Prostate gland (tissue), 2 donors: ENCODE results near the gene TFAP2E. TPM values are rescaled to one million over a fixed set of nuclear protein-coding genes. Genes with fewer than 3 reads are reported as not detected.
A peak's percentile ranks its signal among the peaks of the same experiment; 100 is the strongest.
"Not testable (repeated sequence)": the region's sequence is repeated elsewhere in the genome, so short reads cannot be mapped to it uniquely, and the experiment has no call there.

Experiments used
- DNase-seq: peaks from one replicate; pipeline ENCODE4 v3.0.0-alpha.2; 2019; ENCODE audit warnings: low spot score
- H3K27ac ChIP-seq, 2 donors: fragments of 200-600 bp; sonication (generic); 2 replicates each; pipeline ENCODE4 v1.5.1; 2017 to 2019
- H3K27me3 ChIP-seq: fragments of 200-600 bp; sonication (generic); replicated peaks from 2 replicates; pipeline ENCODE4 v1.5.1; 2019; ENCODE audit not compliant: insufficient read depth
- H3K36me3 ChIP-seq, 2 donors: fragments of 200-600 bp; sonication (generic); 1 replicate in 1 of 2; 2 replicates in 1 of 2; pipeline versions ENCODE4 v1.5.1 to v1.8.1; 2017 to 2019
- H3K4me1 ChIP-seq: fragments of 200-600 bp; sonication (generic); replicated peaks from 2 replicates; pipeline ENCODE4 v1.5.1; 2019
- H3K4me3 ChIP-seq, 2 donors: fragments of 200-600 bp; sonication (generic); 2 replicates each; pipeline ENCODE4 v1.5.1; 2017 to 2019
- H3K9me3 ChIP-seq: fragments of 200-600 bp; sonication (generic); 2 replicates; pipeline ENCODE4 v1.5.1; 2017
- POLR2A ChIP-seq: fragments of 450-650 bp; IDR thresholded peaks from one replicate; pipeline ENCODE4 v1.6.1; 2016; ENCODE audit warnings: antibody characterized with exemption, mild to moderate bottlenecking
- POLR2AphosphoS5 ChIP-seq: sonication (generic); formaldehyde crosslinking; IDR thresholded peaks from one replicate; pipeline ENCODE4 v1.6.1; 2017; ENCODE audit warnings: antibody characterized with exemption
- WGBS: methylation state at CpG from one replicate; pipeline ENCODE4 v1.1.5; 2018; 5-methylcytosine and 5-hydroxymethylcytosine counted together
- intact Hi-C: fragments of 100-400 bp; cut with DNase I; formaldehyde crosslinking; loops from one replicate; pipeline ENCODE4 v1.14.2; 2022
- total RNA-seq, 2 donors: library from RNA; depleted of rRNA; stranded (reverse); fragments of >200 nt; gene quantifications; one replicate each; pipeline ENCODE4 v1.1.0, GENCODE V29; 2016
- TF ChIP-seq, protein P1 (sequence below), 4 experiments: fragments of 200-600 bp in 2 of 4; fragments of 450-650 bp in 2 of 4; sonication (generic) in 2 of 4; IDR thresholded peaks; 1 replicate in 3 of 4; 2 replicates in 1 of 4; pipeline ENCODE4 v1.5.1; 2016 to 2019; ENCODE audit warnings: antibody characterized with exemption in 4 of 4, mild to moderate bottlenecking in 2 of 4, moderate library complexity in 2 of 4

The TFAP2E gene
- total RNA-seq, 2 donors from 2014 or later: 2.0 to 2.2 TPM

DNA sequence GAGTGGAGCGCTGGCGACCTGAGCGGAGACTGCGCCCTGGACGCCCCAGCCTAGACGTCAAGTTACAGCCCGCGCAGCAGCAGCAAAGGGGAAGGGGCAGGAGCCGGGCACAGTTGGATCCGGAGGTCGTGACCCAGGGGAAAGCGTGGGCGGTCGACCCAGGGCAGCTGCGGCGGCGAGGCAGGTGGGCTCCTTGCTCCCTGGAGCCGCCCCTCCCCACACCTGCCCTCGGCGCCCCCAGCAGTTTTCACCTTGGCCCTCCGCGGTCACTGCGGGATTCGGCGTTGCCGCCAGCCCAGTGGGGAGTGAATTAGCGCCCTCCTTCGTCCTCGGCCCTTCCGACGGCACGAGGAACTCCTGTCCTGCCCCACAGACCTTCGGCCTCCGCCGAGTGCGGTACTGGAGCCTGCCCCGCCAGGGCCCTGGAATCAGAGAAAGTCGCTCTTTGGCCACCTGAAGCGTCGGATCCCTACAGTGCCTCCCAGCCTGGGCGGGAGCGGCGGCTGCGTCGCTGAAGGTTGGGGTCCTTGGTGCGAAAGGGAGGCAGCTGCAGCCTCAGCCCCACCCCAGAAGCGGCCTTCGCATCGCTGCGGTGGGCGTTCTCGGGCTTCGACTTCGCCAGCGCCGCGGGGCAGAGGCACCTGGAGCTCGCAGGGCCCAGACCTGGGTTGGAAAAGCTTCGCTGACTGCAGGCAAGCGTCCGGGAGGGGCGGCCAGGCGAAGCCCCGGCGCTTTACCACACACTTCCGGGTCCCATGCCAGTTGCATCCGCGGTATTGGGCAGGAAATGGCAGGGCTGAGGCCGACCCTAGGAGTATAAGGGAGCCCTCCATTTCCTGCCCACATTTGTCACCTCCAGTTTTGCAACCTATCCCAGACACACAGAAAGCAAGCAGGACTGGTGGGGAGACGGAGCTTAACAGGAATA, 4.2 kb downstream of the TFAP2E start:
- Histone ChIP-seq H3K9me3 (no peaks in the 10 kb centered on the region), H3K4me1 (peaks cover 7% of the 10 kb centered on the region), H3K27me3 (no peaks in the 10 kb centered on the region), H3K4me3 (peak overlapping the region; percentile 16), H3K27ac (no peak overlapping the region), H3K36me3 (no peaks in the 10 kb centered on the region)
- intact Hi-C loops: no loop called here
- DNase-seq: no peak
- 14% methylated on average over 63 of the region's 70 CpGs for whole genome bisulfite sequencing
- TF ChIP-seq POLR2A (no peak), POLR2AphosphoS5 (no peak)
- TF ChIP-seq, protein P1, sequence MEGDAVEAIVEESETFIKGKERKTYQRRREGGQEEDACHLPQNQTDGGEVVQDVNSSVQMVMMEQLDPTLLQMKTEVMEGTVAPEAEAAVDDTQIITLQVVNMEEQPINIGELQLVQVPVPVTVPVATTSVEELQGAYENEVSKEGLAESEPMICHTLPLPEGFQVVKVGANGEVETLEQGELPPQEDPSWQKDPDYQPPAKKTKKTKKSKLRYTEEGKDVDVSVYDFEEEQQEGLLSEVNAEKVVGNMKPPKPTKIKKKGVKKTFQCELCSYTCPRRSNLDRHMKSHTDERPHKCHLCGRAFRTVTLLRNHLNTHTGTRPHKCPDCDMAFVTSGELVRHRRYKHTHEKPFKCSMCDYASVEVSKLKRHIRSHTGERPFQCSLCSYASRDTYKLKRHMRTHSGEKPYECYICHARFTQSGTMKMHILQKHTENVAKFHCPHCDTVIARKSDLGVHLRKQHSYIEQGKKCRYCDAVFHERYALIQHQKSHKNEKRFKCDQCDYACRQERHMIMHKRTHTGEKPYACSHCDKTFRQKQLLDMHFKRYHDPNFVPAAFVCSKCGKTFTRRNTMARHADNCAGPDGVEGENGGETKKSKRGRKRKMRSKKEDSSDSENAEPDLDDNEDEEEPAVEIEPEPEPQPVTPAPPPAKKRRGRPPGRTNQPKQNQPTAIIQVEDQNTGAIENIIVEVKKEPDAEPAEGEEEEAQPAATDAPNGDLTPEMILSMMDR (IDR thresholded peaks at IDR 0.05): no peak

DNA sequence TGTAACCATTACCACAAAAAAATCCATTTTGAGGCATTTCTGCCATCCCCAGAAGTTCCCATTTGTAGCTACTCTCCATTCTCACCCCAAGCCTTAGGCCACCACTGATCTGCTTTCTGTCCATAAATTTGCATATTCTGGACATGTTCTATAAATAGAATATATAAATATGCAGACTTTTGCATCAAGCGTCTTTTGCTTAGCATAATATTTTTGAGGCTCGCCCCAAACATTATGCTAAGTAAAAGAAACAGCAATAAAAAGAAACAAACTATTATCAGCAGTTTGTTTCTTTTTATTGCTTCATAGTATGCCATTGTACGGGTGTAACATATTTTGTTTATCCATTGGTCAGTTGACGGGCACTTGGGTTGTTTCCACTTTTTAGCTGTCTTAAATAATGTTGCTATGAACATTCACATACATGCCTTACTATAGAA, 7.9 kb downstream of the TFAP2E start:
- DNase-seq: no peak
- Histone ChIP-seq H3K9me3 (no peaks in the 10 kb centered on the region), H3K36me3 (no peaks in the 10 kb centered on the region), H3K4me3 (no peak overlapping the region), H3K27ac (no peak overlapping the region), H3K27me3 (no peaks in the 10 kb centered on the region), H3K4me1 (no peaks in the 10 kb centered on the region)
- 71% methylated on average over 4 of the region's 4 CpGs for WGBS
- intact Hi-C loops: no loop called here
- TF ChIP-seq POLR2A (no peak), POLR2AphosphoS5 (no peak)
- TF ChIP-seq, protein P1 (IDR thresholded peaks at IDR 0.05): no peak

DNA sequence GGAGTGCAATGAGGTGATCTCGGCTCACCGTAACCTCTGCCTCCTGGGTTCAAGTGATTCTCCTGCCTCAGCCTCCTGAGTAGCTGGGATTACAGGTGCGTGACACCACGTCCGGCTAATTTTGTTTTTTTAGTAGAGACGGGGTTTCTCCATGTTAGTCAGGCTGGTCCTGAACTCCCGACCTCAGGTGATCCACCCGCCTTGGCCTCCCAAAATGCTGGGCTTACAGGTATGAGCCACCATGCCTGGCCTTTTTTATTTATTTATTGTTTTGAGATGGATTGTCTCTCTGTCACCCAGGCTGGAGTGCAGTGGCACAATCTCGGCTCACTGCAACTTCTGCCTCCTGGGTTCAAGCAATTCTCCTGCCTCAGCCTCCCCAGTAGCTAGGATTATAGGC, 8.5 kb downstream of the TFAP2E start:
- H3K36me3 ChIP-seq, DNase-seq, H3K27ac ChIP-seq, H3K4me1 ChIP-seq, H3K4me3 ChIP-seq, H3K27me3 ChIP-seq, H3K9me3 ChIP-seq, intact Hi-C loops: not testable (repeated sequence)
- 97% methylated on average over 9 of the region's 9 CpGs for whole genome bisulfite sequencing

- Histone ChIP-seq H3K27me3 (no peaks in the 10 kb centered on the region), H3K27ac (no peak overlapping the region), H3K4me1 (no peaks in the 10 kb centered on the region), H3K36me3 (no peaks in the 10 kb centered on the region), H3K9me3 (no peaks in the 10 kb centered on the region), H3K4me3 (no peak overlapping the region)
- 93% methylated on average over 3 of the region's 3 CpGs for WGBS
- intact Hi-C loops: no loop called here
- no peak for DNase-seq
- TF ChIP-seq, protein P1 (IDR thresholded peaks at IDR 0.05): no peak
- TF ChIP-seq POLR2A (no peak), POLR2AphosphoS5 (no peak)
These were observed 12.2 kb downstream of the TFAP2E start for GRCh38 chr1:35585281-35585680.

DNA sequence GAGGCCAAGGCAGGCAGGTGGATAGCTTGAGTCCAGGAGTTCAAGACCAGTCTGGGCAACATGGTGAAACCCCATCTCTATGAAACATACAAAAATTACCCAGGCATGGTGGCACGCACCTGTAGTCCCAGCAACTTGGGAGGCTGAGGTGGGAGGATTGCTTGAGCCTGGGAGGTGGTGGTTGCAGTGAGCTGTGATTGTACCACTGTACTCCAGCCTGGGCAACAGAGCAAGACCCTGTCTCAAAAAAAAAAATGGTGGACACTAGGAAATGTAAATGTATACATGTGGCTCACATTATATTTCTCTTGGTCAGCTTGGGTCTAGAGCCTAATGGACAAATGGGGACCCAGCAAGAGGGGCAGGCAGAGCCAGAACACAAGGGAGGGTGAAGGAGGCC, 12.7 kb downstream of the TFAP2E start:
- H3K4me1 ChIP-seq, H3K27ac ChIP-seq, H3K4me3 ChIP-seq, DNase-seq, H3K36me3 ChIP-seq, H3K27me3 ChIP-seq, intact Hi-C loops, H3K9me3 ChIP-seq: not testable (repeated sequence)
- 100% methylated on average over 1 of the region's 1 CpG for WGBS

DNA sequence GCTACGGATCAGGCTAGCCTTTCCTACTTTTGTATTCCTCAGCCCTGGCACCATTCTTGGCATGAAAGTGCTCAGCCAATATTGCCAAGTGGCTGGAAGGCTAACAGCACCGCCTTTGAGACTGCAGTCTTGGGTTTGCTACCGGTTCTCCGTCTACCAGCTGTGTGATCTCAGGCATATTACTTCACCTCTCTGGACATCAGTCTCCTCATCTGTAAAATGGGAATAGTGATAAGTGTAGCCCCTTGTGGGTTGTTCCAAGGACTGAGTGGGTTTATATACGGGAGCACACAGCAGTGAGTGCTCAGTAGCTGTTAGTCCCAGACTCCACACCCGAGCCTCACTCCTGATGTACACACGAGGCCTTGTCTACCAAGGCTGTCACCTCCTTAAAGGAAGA, 13.7 kb downstream of the TFAP2E start:
- TF ChIP-seq, protein P1 (IDR thresholded peaks at IDR 0.05): no peak
- no peak for TF ChIP-seq POLR2AphosphoS5
- TF ChIP-seq POLR2A: no peak
- whole genome bisulfite sequencing: 90% methylated on average over 7 of the region's 7 CpGs
- intact Hi-C loops: no loop called here
- no peaks in the 10 kb centered on the region for H3K9me3 ChIP-seq
- H3K4me3 ChIP-seq: no peak overlapping the region
- no peaks in the 10 kb centered on the region for H3K27me3 ChIP-seq
- no peaks in the 10 kb centered on the region for H3K4me1 ChIP-seq
- no peaks in the 10 kb centered on the region for H3K36me3 ChIP-seq
- no peak for DNase-seq
- no peak overlapping the region for H3K27ac ChIP-seq
